WI38 (cell line): ENCODE data around the gene RLN1.
"Not testable (repeated sequence)": the region's sequence is repeated elsewhere in the genome, so short reads cannot be mapped to it uniquely, and the experiment has no call there.

Experiments used
- H3K4me3 ChIP-seq: 2 replicates; pipeline ENCODE4 v1.5.1; 2011; ENCODE audit warnings: low read depth, mild to moderate bottlenecking, control low read depth, low read length
- CTCF ChIP-seq: IDR thresholded peaks from 2 replicates; pipeline ENCODE4 v1.5.1; 2012; ENCODE audit warnings: low read depth, mild to moderate bottlenecking, control low read depth, low read length

RLN1 gene

DNA sequence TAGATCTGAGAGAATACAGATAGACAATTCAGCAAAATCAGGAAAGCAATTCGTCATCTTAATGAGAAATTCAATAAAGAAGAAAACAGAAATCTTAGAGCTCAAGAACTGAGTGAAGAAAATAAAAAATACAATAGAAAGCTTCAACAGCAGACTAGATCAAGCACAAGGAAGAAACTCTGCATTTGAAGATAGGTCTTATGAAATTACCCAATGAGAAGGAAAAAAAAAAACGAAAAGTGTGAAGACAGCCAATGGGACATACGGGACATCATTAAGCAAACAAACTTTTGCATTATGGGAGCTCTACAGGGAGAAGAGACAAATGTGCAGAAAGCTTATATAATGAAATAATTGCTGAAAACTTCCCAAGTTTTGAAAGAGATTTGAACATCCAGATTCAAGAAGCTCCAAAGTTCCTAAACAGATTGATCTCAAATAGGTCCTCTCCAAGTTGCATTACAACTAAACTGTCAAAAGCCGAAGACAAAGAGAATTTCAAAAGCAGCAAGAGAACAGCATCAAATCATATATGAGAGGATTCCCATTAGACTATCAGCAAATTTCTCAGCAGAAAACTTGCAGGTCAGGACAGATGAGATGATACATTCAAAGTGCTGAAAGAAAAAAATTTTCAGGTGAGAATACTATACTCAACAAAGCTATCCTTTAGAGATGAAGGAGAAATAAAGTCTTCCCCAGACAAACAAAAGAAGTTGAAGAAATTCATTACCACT lies 24.3 kb downstream of the RLN1 start:
- no peak for TF ChIP-seq CTCF
- H3K4me3 ChIP-seq: no peak overlapping the region

GRCh38 chr9:5310851-5311250 lies 28.8 kb downstream of the RLN1 start:
- no peak for TF ChIP-seq CTCF
- no peak overlapping the region for H3K4me3 ChIP-seq

GRCh38 chr9:5305741-5306140 lies 33.9 kb downstream of the RLN1 start:
- TF ChIP-seq CTCF: no peak
- H3K4me3 ChIP-seq: no peak overlapping the region

- H3K4me3 ChIP-seq: not testable (repeated sequence)
These were observed 35.6 kb downstream of the RLN1 start, which contains the start of gene RLN2 for GRCh38 chr9:5303840-5304795. Gene RLN2 (minus strand): TSS chr9:5304716. CDS start chr9:5304580, 136 bp downstream.

GRCh38 chr9:5301544-5301943 lies 38.1 kb downstream of the RLN1 start:
- H3K4me3 ChIP-seq: no peak overlapping the region
- TF ChIP-seq CTCF: no peak

DNA sequence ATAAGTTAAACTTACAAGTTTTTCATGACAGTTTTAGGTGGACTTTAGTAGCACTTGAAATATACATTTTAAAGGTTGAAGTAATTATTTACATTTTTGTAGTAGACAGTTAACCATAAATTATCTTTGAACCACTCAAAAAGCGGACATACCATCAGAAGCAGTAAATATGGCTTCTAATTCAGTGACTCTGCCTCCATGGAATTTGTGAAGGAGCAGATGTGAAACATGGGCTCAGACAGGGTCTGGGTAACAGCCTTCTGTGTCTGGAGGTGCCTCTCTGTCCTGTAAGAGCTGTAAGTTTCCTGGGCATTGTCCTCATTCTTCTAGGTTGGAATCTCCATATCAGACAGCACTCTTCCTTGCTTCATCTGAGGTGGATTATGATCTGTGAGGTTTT lies 47.5 kb downstream of the RLN1 start:
- TF ChIP-seq CTCF: no peak
- no peak overlapping the region for H3K4me3 ChIP-seq

DNA sequence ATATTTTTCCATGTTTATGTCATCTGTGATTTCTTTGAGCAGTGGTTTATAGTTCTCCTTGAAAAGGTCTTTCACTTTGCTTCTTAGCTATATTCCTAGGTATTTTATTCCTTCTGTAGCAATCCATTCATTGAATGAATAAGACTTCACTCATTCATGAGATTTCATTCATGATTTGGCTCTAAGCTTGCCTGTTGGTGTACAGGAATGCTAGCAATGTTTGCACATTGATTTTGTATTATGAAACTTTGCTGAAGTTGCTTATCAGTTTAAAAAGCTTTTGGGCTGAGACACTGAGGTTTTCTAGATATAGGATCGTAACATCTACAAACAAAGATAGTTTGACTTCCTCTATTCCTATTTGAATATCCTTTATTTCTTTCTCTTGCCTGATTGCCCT lies 51.1 kb downstream of the RLN1 start:
- H3K4me3 ChIP-seq: no peak overlapping the region
- no peak for TF ChIP-seq CTCF
